ENCODE measurements around the gene GP2. TPM values are rescaled to one million over a fixed set of nuclear protein-coding genes. Genes with fewer than 3 reads are reported as not detected.

GP2 gene
- total RNA-seq, 1 experiment from 2014 or later, result not detected

DNA sequence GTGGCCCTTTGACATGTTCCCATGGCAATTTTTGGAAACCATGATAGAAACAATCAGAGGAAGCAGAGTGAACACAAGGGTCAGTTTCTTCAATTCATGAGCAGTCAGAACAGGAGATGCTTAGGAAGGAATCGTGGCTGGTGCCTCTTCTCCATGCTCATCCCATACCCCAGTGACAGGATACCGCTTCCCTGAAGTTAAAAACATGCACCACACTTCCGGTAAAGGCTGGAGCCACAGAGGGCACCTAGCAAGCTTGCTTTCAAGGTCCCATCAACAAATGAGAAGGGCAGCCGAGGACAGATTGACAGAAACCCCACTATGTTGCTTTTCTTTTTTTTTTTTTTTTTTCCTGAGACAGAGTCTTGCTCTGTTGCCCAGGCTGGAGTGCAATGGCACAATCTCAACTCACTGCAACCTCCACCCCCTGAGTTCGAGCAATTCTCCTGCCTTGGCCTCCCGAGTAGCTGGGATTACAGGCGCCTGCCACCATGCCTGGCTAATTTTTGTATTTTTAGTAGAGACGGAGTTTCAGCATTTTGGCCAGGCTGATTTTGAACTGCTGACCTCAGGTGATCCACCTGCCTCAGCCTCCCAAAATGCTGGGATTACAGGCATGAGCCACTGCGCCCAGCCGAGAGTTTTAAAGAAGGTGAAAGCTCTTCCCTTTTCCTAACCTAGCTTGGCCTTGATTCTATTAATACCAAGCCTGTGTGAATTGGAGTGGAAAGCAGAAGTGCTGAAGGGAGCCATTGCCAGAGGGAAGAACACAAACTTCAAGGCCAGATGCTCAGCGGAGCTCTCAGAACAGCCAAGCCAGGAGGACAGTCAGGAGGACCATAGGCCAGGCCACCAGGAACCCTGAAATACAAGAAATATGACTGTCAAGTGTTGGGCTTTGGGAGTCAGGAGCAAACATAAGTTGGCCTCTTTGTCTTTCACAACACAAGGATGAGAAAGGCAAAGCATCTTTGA is 16.6 kb downstream of the GP2 start:
- no peak for DNase-seq (ENCODE audit: low read depth)
- in situ Hi-C loops (cut with HindIII; ENCODE audit: low pct_unique_long_range_greater_than_20kb, low sequenced_read_pairs), result no loop called here

DNA sequence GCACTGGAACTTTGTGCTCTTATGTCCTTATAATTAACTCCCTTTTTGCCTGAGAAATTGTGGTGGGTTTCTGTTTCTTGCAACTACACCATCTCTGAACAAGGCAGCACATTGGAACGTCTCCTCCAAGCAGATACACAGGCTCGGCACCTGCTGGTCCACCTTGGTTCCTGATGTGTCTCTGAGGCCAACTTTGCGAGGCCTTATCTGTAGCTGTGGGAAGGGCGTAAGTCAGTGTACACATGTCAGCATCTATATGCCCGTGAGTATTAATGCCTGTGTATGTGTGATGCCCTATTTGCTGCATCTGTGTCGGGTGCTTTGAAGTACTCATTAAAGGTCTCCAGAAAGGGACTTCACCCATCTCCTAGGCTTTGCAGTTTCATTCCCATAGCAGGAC is 17.5 kb downstream of the GP2 start:
- in situ Hi-C loops (cut with HindIII; ENCODE audit: low pct_unique_long_range_greater_than_20kb, low sequenced_read_pairs), result no loop called here
- no peak for DNase-seq (ENCODE audit: low read depth)

GRCh38 chr16:20308801-20309590 is 18.3 kb downstream of the GP2 start:
- in situ Hi-C loops (cut with HindIII; ENCODE audit: low pct_unique_long_range_greater_than_20kb, low sequenced_read_pairs), result no loop called here
- DNase-seq (ENCODE audit: low read depth), result no peak

- DNase-seq (ENCODE audit: low read depth), result no peak
- in situ Hi-C loops (cut with HindIII; ENCODE audit: low pct_unique_long_range_greater_than_20kb, low sequenced_read_pairs), result no loop called here
Measured at GRCh38 chr16:20308266-20308665, 19.0 kb downstream of the GP2 start.

DNA sequence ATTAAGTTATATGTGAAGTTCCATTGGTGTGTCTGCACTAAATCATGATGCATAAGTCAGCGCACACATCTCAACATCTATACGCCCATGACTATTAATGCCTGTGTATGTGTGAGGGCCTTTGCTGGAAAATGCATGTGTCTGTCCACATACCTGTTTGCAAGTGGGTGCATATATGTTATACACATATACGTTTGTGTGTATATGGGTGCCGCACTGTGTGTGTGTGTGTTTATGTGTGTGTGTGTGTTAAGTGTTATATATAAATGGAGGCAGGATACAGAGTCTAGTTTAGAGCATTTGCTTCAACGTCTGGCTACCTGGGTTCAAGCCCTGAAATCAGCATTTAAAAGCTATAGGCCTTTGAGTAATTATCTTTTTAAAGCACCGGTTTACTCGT is 19.5 kb downstream of the GP2 start:
- no peak for DNase-seq (ENCODE audit: low read depth)
- in situ Hi-C loops (cut with HindIII; ENCODE audit: low pct_unique_long_range_greater_than_20kb, low sequenced_read_pairs), result no loop called here

DNA sequence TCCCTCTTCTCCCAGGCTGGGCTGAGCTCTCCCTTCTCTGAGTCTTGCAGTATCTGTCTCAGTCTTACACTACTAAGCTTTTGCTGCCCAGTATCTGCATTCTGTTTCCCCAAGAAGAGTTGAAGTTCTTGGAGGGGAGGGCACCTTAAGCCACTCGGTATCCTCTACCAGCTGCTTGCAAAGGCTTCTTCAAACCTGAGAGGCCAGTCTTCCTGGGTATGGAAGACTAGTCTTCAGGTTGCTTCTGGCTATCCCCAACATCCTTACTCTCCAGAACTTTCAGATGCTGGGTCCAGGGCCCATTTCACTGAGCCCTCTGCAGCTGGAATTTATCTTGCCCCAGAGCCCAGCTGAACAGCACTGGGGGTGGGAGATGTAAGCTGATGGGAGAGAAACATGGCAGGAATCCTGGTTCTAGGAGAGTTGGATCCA is 20.1 kb downstream of the GP2 start:
- in situ Hi-C loops (cut with HindIII; ENCODE audit: low pct_unique_long_range_greater_than_20kb, low sequenced_read_pairs), result no loop called here
- no peak for DNase-seq (ENCODE audit: low read depth)

GRCh38 chr16:20306401-20306800 is 20.9 kb downstream of the GP2 start:
- no peak for DNase-seq (ENCODE audit: low read depth)
- in situ Hi-C loops (cut with HindIII; ENCODE audit: low pct_unique_long_range_greater_than_20kb, low sequenced_read_pairs), result no loop called here

DNA sequence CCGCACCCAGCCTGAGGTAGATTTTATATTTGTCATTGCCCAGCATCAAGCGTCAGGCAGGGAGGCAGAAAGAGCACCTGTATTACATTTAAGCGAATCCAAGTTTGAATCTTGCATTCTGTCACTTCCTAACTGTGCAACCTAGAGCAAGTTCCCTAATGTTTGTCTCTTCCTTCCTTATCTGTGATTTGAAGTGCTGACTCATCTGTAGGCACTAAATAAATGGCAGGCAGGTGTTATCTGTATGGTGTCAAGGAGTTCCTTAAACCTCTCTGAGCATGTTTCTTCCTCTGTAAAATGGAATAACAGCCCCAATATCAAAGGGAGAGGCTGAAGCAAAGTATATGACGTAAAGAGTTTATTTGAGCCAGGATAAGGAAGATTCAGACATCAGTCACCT is 24.3 kb downstream of the GP2 start:
- DNase-seq (ENCODE audit: low read depth), result no peak
- in situ Hi-C loops (cut with HindIII; ENCODE audit: low pct_unique_long_range_greater_than_20kb, low sequenced_read_pairs), result no loop called here

DNA sequence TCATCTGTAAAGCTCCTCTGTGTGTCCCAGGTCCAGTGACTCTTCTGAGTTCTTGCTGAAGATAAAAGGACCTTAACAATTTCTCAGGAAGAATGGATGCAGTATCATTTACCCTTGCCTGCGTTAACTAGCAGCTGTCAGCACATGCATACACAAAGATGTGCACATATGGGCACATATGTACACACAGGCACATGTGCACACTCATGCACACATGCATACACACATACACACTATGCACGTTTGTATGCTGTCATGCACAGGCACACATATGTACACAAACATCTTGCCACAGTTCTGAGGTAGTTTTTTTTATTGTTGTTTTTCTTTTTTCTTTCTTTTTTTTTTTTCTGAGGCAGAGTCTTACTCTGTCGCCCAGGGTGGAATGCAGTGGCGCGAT is 24.9 kb downstream of the GP2 start:
- DNase-seq (ENCODE audit: low read depth), result no peak
- in situ Hi-C loops (cut with HindIII; ENCODE audit: low pct_unique_long_range_greater_than_20kb, low sequenced_read_pairs), result no loop called here

GRCh38 chr16:20301840-20302239 is 25.5 kb downstream of the GP2 start:
- no peak for DNase-seq (ENCODE audit: low read depth)
- in situ Hi-C loops (cut with HindIII; ENCODE audit: low pct_unique_long_range_greater_than_20kb, low sequenced_read_pairs), result no loop called here

GRCh38 chr16:20300312-20301097 is 26.8 kb downstream of the GP2 start:
- in situ Hi-C loops (cut with HindIII; ENCODE audit: low pct_unique_long_range_greater_than_20kb, low sequenced_read_pairs), result no loop called here
- peak; percentile 58 for DNase-seq (ENCODE audit: low read depth)

DNA sequence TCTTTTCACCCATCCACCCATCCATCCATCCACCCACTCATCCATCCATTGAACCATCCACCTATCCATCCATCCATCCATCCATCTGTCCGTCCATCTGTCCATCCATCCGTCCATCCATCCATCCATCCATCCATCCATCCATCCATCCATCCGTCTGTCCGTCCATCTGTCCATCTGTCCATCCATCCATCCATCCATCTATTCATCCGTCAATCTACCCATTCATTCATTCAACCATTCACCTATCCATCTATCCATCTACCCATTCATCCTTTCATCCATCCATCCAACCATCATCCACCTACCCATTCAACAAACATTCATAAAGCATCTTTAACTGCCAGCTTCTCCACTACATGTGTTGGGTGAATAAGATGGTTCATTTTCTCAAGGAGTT is 28.9 kb downstream of the GP2 start:
- no peak for DNase-seq (ENCODE audit: low read depth)
- in situ Hi-C loops (cut with HindIII; ENCODE audit: low pct_unique_long_range_greater_than_20kb, low sequenced_read_pairs), result no loop called here

- in situ Hi-C loops (cut with HindIII; ENCODE audit: low pct_unique_long_range_greater_than_20kb, low sequenced_read_pairs), result no loop called here
- DNase-seq (ENCODE audit: low read depth), result no peak
Measured at GRCh38 chr16:20291208-20292206, 35.8 kb downstream of the GP2 start.

GRCh38 chr16:20289571-20289970 is 37.7 kb downstream of the GP2 start:
- no peak for DNase-seq (ENCODE audit: low read depth)
- in situ Hi-C loops (cut with HindIII; ENCODE audit: low pct_unique_long_range_greater_than_20kb, low sequenced_read_pairs), result no loop called here

DNA sequence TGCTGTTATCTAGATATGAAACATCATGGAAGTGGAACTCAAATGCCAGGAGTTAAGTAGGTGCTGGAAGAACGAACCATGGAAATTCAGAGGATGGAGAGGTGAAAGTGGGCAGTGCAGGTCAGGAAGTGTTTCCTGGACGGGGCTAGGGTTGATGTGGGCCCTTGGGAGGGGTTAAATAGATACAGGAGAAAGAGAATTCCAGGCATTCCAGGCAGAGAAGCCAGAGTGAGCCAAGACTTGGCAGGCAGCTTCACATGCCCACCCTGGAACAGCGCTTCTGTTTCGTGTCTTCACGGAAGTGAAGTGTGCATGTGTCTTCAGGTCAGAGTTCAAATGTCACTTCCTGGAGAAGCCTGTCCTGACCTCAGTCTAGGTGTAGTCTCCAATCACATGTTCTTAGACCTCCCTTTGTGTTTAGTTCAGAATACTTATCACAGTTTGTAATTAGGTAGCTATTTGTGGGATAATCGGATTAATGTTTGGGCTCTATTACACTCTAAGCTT is 41.3 kb downstream of the GP2 start:
- in situ Hi-C loops (cut with HindIII; ENCODE audit: low pct_unique_long_range_greater_than_20kb, low sequenced_read_pairs), result no loop called here
- DNase-seq (ENCODE audit: low read depth), result no peak

DNA sequence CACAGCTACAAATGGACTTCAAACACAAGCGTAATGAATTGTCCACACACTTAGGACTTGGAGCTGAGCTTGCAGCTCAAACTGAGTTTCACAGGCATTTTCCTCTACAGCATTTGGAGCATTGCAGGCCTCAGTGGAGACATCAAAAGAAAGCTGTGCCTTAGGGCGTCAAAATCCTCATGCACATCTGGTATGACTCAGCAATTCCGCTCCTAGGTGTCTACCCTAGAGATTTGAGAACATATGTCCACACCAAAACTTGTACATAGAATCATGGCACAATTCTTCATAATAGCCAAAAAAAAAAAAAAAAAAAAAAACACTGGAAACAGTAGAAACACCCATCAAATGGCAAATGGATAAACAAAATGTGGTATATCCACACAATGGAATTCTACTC is 47.1 kb downstream of the GP2 start:
- in situ Hi-C loops (cut with HindIII; ENCODE audit: low pct_unique_long_range_greater_than_20kb, low sequenced_read_pairs), result no loop called here
- peak; percentile 4 for DNase-seq (ENCODE audit: low read depth)

GRCh38 chr16:20271893-20272292 is 55.4 kb downstream of the GP2 start:
- DNase-seq (ENCODE audit: low read depth), result peak; percentile 10
- in situ Hi-C loops (cut with HindIII; ENCODE audit: low pct_unique_long_range_greater_than_20kb, low sequenced_read_pairs), result no loop called here
